Measurements from ENCODE around the gene STMND1.

STMND1 gene

DNA sequence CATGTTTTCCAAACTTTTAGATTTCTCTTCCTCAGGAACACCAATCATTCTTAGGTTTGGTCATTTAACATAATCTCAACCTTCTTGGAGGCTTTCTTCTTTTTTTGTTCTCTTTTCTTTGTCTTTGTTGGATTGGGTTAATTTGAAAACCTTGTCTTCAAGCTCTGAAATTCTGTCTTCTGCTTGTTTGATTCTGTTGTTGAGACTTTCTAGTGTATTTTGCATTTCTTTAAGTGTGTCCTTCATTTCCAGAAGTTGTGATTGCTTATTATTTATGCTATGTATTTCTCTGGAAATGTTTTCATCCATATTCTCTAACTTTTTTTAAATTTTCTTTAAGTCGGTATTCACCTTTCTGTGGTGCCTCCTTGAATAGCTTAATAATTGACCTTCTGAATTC is 42.2 kb downstream of the STMND1 start:
- TF ChIP-seq ZBTB7A (IDR thresholded peaks at IDR 0.05; ENCODE audit: low read depth) (no peak), CEBPB (IDR thresholded peaks at IDR 0.05) (no peak), YY1 (IDR thresholded peaks at IDR 0.05; ENCODE audit: low read depth) (no peak), NFIC (IDR thresholded peaks at IDR 0.05) (no peak), CREB1 (IDR thresholded peaks at IDR 0.05; ENCODE audit: low read depth) (no peak), EP300 (IDR thresholded peaks at IDR 0.05; ENCODE audit: borderline replicate concordance) (no peak)
- TF ChIP-seq, protein P1, sequence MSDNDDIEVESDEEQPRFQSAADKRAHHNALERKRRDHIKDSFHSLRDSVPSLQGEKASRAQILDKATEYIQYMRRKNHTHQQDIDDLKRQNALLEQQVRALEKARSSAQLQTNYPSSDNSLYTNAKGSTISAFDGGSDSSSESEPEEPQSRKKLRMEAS (IDR thresholded peaks at IDR 0.05) = no peak
- TF ChIP-seq, protein P2, sequence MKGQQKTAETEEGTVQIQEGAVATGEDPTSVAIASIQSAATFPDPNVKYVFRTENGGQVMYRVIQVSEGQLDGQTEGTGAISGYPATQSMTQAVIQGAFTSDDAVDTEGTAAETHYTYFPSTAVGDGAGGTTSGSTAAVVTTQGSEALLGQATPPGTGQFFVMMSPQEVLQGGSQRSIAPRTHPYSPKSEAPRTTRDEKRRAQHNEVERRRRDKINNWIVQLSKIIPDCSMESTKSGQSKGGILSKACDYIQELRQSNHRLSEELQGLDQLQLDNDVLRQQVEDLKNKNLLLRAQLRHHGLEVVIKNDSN (IDR thresholded peaks at IDR 0.05) = no peak

DNA sequence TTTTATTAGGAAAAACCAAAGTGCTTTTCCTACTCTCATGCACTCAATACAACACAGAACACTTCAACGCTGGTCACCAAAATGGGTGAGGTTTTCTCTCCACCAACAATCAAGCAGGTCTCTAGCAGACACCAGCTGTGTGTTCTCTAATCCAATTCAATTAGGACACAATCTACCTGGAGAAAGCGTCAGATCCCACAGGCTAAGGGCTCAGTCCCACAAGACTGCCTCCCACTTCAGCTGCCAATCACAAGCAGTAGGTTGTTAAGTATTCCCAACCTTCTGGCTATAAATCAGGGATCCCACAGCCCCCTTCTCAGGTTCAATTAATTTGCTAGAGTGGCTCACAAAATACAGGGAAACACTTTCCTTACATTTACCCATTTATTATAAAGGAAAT is 47.7 kb downstream of the STMND1 start:
- TF ChIP-seq YY1 (IDR thresholded peaks at IDR 0.05; ENCODE audit: low read depth) (no peak), CREB1 (IDR thresholded peaks at IDR 0.05; ENCODE audit: low read depth) (no peak), FOXM1 (IDR thresholded peaks at IDR 0.05; ENCODE audit: borderline replicate concordance, low read depth) (no peak), NFIC (IDR thresholded peaks at IDR 0.05) (no peak), TEAD4 (IDR thresholded peaks at IDR 0.05) (no peak), EP300 (IDR thresholded peaks at IDR 0.05; ENCODE audit: borderline replicate concordance) (no peak), REST (IDR thresholded peaks at IDR 0.05; ENCODE audit: low read depth) (no peak)
- TF ChIP-seq, protein P1 (IDR thresholded peaks at IDR 0.05) = no peak

- TF ChIP-seq CREB1 (IDR thresholded peaks at IDR 0.05; ENCODE audit: low read depth) (no peak), EP300 (IDR thresholded peaks at IDR 0.05; ENCODE audit: borderline replicate concordance) (no peak), YY1 (IDR thresholded peaks at IDR 0.05; ENCODE audit: low read depth) (no peak)
- TF ChIP-seq, protein P2 (IDR thresholded peaks at IDR 0.05) = no peak
These were observed 48.2 kb downstream of the STMND1 start for GRCh38 chr6:17150096-17150495.

GRCh38 chr6:17151888-17152287 is 50.0 kb downstream of the STMND1 start:
- TF ChIP-seq REST (IDR thresholded peaks at IDR 0.05; ENCODE audit: low read depth) = no peak
- TF ChIP-seq CEBPB (IDR thresholded peaks at IDR 0.05) = no peak
- TF ChIP-seq RAD21 (IDR thresholded peaks at IDR 0.05; ENCODE audit: low read depth) = no peak
- TF ChIP-seq TCF12 (IDR thresholded peaks at IDR 0.05; ENCODE audit: low read depth) = no peak
- TF ChIP-seq YY1 (IDR thresholded peaks at IDR 0.05; ENCODE audit: low read depth) = no peak
- TF ChIP-seq TAF1 (IDR thresholded peaks at IDR 0.05; ENCODE audit: low read depth) = no peak
- TF ChIP-seq TEAD4 (IDR thresholded peaks at IDR 0.05) = no peak
- no peak for TF ChIP-seq EP300 (IDR thresholded peaks at IDR 0.05; ENCODE audit: borderline replicate concordance)
- no peak for TF ChIP-seq CREB1 (IDR thresholded peaks at IDR 0.05; ENCODE audit: low read depth)
- TF ChIP-seq, protein P1 (IDR thresholded peaks at IDR 0.05) = no peak

GRCh38 chr6:17152703-17153102 is 50.9 kb downstream of the STMND1 start:
- TF ChIP-seq NFIC (IDR thresholded peaks at IDR 0.05) (no peak), TEAD4 (IDR thresholded peaks at IDR 0.05) (no peak), EGR1 (IDR thresholded peaks at IDR 0.05) (no peak), RAD21 (IDR thresholded peaks at IDR 0.05; ENCODE audit: low read depth) (no peak)

- peak; percentile 93 for TF ChIP-seq RAD21 (IDR thresholded peaks at IDR 0.05; ENCODE audit: low read depth)
- TF ChIP-seq TAF1 (IDR thresholded peaks at IDR 0.05; ENCODE audit: low read depth) = no peak
These were observed 54.5 kb downstream of the STMND1 start for GRCh38 chr6:17156112-17156921.
